IMR-90 (cell line): ENCODE data around the gene KCTD18.

Experiments
- BHLHE40 ChIP-seq: fragments of 150-350 bp; IDR thresholded peaks from 2 replicates; pipeline ENCODE4 v1.6.1; 2016; ENCODE audit warnings: mild to moderate bottlenecking, low read depth, low read length
- CEBPB ChIP-seq: IDR thresholded peaks from 2 replicates; pipeline ENCODE4 v1.6.1; 2012; ENCODE audit warnings: low read depth, low read length, improper control_type of control experiment
- CHD1 ChIP-seq: IDR thresholded peaks from 2 replicates; pipeline ENCODE4 v1.6.1; 2012; ENCODE audit warnings: low read depth, low read length, improper control_type of control experiment
- FOS ChIP-seq: fragments of 150-350 bp; IDR thresholded peaks from 2 replicates; pipeline ENCODE4 v1.6.1; 2016; ENCODE audit warnings: low read depth, low read length
- MAFK ChIP-seq: IDR thresholded peaks from 2 replicates; pipeline ENCODE4 v1.6.1; 2012; ENCODE audit warnings: low read depth, low read length, improper control_type of control experiment
- MAZ ChIP-seq: IDR thresholded peaks from 2 replicates; pipeline ENCODE4 v1.6.1; 2012; ENCODE audit warnings: low read depth, mild to moderate bottlenecking, low read length, improper control_type of control experiment, moderate library complexity, borderline replicate concordance
- MXI1 ChIP-seq: IDR thresholded peaks from 2 replicates; pipeline ENCODE4 v1.6.1; 2012; ENCODE audit warnings: low read depth, mild to moderate bottlenecking, low read length, moderate library complexity, borderline replicate concordance
- POLR2A ChIP-seq: IDR thresholded peaks from 2 replicates; pipeline ENCODE4 v1.6.1; 2012; ENCODE audit warnings: mild to moderate bottlenecking, low read depth, low read length
- RAD21 ChIP-seq: IDR thresholded peaks from 2 replicates; pipeline ENCODE4 v1.6.1; 2012; ENCODE audit warnings: low read length, improper control_type of control experiment
- TF ChIP-seq, protein P1 (sequence below): conservative IDR thresholded peaks from 2 replicates; pipeline ENCODE4 v1.5.1; 2012; ENCODE audit warnings: mild to moderate bottlenecking, low read depth, low read length, improper control_type of control experiment
- TF ChIP-seq, protein P2 (sequence below): fragments of 150-350 bp; IDR thresholded peaks from 2 replicates; pipeline ENCODE4 v1.6.1; 2017; ENCODE audit warnings: mild to moderate bottlenecking, antibody characterized with exemption, low read length, low read depth

- TF ChIP-seq, protein P1, sequence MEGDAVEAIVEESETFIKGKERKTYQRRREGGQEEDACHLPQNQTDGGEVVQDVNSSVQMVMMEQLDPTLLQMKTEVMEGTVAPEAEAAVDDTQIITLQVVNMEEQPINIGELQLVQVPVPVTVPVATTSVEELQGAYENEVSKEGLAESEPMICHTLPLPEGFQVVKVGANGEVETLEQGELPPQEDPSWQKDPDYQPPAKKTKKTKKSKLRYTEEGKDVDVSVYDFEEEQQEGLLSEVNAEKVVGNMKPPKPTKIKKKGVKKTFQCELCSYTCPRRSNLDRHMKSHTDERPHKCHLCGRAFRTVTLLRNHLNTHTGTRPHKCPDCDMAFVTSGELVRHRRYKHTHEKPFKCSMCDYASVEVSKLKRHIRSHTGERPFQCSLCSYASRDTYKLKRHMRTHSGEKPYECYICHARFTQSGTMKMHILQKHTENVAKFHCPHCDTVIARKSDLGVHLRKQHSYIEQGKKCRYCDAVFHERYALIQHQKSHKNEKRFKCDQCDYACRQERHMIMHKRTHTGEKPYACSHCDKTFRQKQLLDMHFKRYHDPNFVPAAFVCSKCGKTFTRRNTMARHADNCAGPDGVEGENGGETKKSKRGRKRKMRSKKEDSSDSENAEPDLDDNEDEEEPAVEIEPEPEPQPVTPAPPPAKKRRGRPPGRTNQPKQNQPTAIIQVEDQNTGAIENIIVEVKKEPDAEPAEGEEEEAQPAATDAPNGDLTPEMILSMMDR = no peak
- TF ChIP-seq CHD1 (no peak), POLR2A (no peak), RAD21 (no peak), CEBPB (no peak), MXI1 (no peak), FOS (no peak), MAFK (no peak), BHLHE40 (no peak), MAZ (no peak)
- TF ChIP-seq, protein P2, sequence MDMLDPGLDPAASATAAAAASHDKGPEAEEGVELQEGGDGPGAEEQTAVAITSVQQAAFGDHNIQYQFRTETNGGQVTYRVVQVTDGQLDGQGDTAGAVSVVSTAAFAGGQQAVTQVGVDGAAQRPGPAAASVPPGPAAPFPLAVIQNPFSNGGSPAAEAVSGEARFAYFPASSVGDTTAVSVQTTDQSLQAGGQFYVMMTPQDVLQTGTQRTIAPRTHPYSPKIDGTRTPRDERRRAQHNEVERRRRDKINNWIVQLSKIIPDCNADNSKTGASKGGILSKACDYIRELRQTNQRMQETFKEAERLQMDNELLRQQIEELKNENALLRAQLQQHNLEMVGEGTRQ = no peak
These were observed 64.6 kb downstream of the KCTD18 start for GRCh38 chr2:200445284-200445683.
